Sigmoid colon (tissue), 4 donors: ENCODE data around the gene SULT2B1.

Source experiments
- EP300 ChIP-seq, 4 donors: sonication (generic); formaldehyde crosslinking; IDR thresholded peaks; one replicate each; pipeline ENCODE4 v1.6.1; 2017; ENCODE audit warnings: antibody characterized with exemption in 4 of 4
- POLR2A ChIP-seq, 2 donors: fragments of 450-650 bp; IDR thresholded peaks; one replicate each; pipeline ENCODE4 v1.6.1; 2016; ENCODE audit warnings: antibody characterized with exemption in 2 of 2, mild to moderate bottlenecking in 2 of 2, moderate library complexity in 2 of 2
- POLR2AphosphoS5 ChIP-seq, 4 donors: sonication (generic); formaldehyde crosslinking; IDR thresholded peaks; one replicate each; pipeline ENCODE4 v1.6.1; 2017; ENCODE audit warnings: antibody characterized with exemption in 4 of 4
- TF ChIP-seq, protein P1 (sequence below), 4 experiments: fragments of 450-650 bp in 3 of 4; fragments of 200-600 bp in 1 of 4; IDR thresholded peaks; one replicate each; pipeline ENCODE4 v1.5.1; 2016 to 2019; ENCODE audit warnings: antibody characterized with exemption in 4 of 4, mild to moderate bottlenecking in 3 of 4, moderate library complexity in 2 of 4

DNA sequence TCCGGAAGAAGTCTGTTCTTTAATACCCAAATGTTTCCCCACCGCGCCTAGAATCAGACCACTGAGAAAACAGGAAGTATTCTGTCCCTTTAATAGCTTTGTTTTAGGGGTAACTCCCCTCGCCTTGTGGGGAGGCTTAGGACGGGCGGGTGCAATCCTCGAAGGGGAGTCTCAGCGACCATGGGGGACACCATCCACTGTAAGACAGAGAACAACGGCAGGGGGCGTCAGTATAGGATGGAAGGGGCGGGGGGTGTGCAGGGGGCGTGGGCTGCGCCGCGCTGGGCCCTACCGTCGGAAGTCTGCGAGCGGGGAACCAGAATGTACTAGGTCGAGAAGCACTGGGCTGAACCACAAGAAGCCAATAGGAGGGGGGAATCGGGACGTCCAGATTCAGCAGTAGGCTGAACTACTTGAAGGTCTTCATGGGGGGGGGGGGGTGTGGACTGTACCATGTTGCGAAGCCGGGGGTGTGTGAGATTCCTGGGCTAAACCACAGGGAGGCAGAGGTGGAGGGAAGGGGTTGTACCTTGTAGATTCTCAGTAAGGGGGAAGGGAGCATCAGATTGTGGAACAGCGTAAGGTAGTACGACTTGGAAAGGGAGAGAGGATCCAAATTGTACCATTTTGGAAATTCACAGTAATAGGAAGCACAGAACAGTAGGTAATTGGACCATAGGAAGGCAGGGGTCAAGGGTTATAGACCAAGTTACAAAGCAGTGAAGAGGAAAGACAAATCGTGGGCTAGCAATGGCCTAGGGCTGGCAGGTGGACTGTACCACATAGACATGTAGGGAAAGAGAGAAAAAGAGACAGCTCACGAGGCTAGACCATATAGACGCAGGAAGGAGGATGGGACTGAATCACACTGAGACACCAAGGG lies 86.2 kb downstream of the SULT2B1 start:
- TF ChIP-seq, protein P1, sequence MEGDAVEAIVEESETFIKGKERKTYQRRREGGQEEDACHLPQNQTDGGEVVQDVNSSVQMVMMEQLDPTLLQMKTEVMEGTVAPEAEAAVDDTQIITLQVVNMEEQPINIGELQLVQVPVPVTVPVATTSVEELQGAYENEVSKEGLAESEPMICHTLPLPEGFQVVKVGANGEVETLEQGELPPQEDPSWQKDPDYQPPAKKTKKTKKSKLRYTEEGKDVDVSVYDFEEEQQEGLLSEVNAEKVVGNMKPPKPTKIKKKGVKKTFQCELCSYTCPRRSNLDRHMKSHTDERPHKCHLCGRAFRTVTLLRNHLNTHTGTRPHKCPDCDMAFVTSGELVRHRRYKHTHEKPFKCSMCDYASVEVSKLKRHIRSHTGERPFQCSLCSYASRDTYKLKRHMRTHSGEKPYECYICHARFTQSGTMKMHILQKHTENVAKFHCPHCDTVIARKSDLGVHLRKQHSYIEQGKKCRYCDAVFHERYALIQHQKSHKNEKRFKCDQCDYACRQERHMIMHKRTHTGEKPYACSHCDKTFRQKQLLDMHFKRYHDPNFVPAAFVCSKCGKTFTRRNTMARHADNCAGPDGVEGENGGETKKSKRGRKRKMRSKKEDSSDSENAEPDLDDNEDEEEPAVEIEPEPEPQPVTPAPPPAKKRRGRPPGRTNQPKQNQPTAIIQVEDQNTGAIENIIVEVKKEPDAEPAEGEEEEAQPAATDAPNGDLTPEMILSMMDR (IDR thresholded peaks at IDR 0.05), result peak in 1 of 4 experiments; percentile 14
- TF ChIP-seq POLR2AphosphoS5 (IDR thresholded peaks at IDR 0.05), result peak; percentile 37 to 83 (median 62)
- TF ChIP-seq EP300 (IDR thresholded peaks at IDR 0.05), result peak in 1 of 4 donors; percentile 9
- peak; percentile 52 to 53 for TF ChIP-seq POLR2A (IDR thresholded peaks at IDR 0.05)
